OCI-LY3 (cell line): ENCODE measurements around the gene POMT2.

Experiments used
- H2AFZ ChIP-seq: fragments of 200-600, 300-600 bp; shearing (Covaris generic); 2 replicates; pipeline ENCODE4 v1.6.0; 2014; ENCODE audit warnings: antibody characterized with exemption, low read depth, low read length
- H3K27ac ChIP-seq: fragments of 200-600, 300-600 bp; sonication (generic); 2 replicates; pipeline ENCODE4 v1.5.1; 2014; ENCODE audit warnings: mild to moderate bottlenecking, low read length, moderate library complexity, mixed read lengths
- H3K27me3 ChIP-seq: fragments of 200-600, 300-600 bp; sonication (generic); 2 replicates; pipeline ENCODE4 v1.6.1; 2014; ENCODE audit warnings: low read depth, low read length, mixed read lengths
- H3K36me3 ChIP-seq: fragments of 200-600, 300-600 bp; sonication (generic); replicated peaks from 2 replicates; pipeline ENCODE3; 2014; ENCODE audit warnings: low read depth, low read length, mixed read lengths
- H3K4me1 ChIP-seq: fragments of 300-600, 200-600 bp; sonication (generic); 2 replicates; pipeline ENCODE4 v1.6.1; 2014; ENCODE audit warnings: low read length, mixed read lengths
- H3K4me2 ChIP-seq: fragments of 200-600, 300-600 bp; sonication (generic); 2 replicates; pipeline ENCODE4 v1.6.1; 2014; ENCODE audit warnings: low read length, mixed read lengths
- H3K4me3 ChIP-seq: fragments of 300-600, 200-600 bp; sonication (generic); 2 replicates; pipeline ENCODE4 v1.5.1; 2014; ENCODE audit warnings: antibody characterized with exemption, mild to moderate bottlenecking, low read length, moderate library complexity
- H3K79me2 ChIP-seq: fragments of 300-600, 200-600 bp; shearing (Covaris generic); 2 replicates; pipeline ENCODE4 v1.6.1; 2014; ENCODE audit warnings: mild to moderate bottlenecking, low read length, mixed read lengths
- H3K9ac ChIP-seq: fragments of 300-600, 200-600 bp; shearing (Covaris generic); 2 replicates; pipeline ENCODE4 v1.6.0; 2014; ENCODE audit warnings: mild to moderate bottlenecking, low read length, moderate library complexity
- H3K9me3 ChIP-seq: fragments of 200-600, 300-600 bp; shearing (Covaris generic); 2 replicates; pipeline ENCODE4 v1.6.1; 2014; ENCODE audit warnings: low read length, mixed read lengths; ENCODE audit not compliant: insufficient read depth
- H4K20me1 ChIP-seq: fragments of 200-600, 300-600 bp; sonication (generic); 2 replicates; pipeline ENCODE4 v1.6.1; 2016; ENCODE audit warnings: low read length, mixed read lengths; ENCODE audit not compliant: insufficient read depth
- EZH2phosphoT487 ChIP-seq: fragments of 200-600 bp; shearing (Covaris generic); IDR thresholded peaks from 2 replicates; pipeline ENCODE4 v1.6.1; 2018; ENCODE audit warnings: antibody characterized with exemption, mixed run types, low read depth
- TF ChIP-seq, protein P1 (sequence below): fragments of 200-600, 300-600 bp; sonication (generic); IDR thresholded peaks from 2 replicates; pipeline ENCODE4 v1.5.1; 2014; ENCODE audit warnings: antibody characterized with exemption, low read length, low read depth

The POMT2 gene

DNA sequence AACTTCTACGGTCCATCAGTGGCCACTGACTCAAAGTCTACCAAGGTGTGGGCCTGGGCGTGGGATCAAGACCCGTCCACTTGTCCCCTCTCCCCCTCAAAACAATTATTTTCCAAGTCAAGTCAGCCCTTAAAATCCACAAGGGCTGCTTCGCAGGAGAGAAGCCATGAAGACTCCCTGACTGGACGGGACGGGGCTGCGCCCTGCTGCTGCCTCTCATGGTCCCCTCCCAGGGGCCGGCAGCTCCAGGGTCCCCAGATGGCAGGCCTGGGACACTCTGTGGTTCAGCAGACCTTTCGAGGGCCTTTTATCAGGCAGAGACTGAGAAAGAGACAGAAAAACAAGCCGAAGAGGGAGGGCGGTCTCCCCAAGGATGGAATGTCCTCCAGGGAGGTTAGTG, 60.5 kb downstream of the POMT2 start:
- no peak overlapping the region for H3K4me2 ChIP-seq
- no peak overlapping the region for H3K27ac ChIP-seq
- H3K4me3 ChIP-seq = no peak overlapping the region
- no peaks in the 10 kb centered on the region for H3K9me3 ChIP-seq
- no peak overlapping the region for H3K9ac ChIP-seq
- no peaks in the 10 kb centered on the region for H4K20me1 ChIP-seq
- H3K36me3 ChIP-seq = no peaks in the 10 kb centered on the region
- H3K79me2 ChIP-seq = no peaks in the 10 kb centered on the region
- H2AFZ ChIP-seq = no peak overlapping the region
- no peaks in the 10 kb centered on the region for H3K4me1 ChIP-seq
- TF ChIP-seq, protein P1, sequence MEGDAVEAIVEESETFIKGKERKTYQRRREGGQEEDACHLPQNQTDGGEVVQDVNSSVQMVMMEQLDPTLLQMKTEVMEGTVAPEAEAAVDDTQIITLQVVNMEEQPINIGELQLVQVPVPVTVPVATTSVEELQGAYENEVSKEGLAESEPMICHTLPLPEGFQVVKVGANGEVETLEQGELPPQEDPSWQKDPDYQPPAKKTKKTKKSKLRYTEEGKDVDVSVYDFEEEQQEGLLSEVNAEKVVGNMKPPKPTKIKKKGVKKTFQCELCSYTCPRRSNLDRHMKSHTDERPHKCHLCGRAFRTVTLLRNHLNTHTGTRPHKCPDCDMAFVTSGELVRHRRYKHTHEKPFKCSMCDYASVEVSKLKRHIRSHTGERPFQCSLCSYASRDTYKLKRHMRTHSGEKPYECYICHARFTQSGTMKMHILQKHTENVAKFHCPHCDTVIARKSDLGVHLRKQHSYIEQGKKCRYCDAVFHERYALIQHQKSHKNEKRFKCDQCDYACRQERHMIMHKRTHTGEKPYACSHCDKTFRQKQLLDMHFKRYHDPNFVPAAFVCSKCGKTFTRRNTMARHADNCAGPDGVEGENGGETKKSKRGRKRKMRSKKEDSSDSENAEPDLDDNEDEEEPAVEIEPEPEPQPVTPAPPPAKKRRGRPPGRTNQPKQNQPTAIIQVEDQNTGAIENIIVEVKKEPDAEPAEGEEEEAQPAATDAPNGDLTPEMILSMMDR = no peak
- no peak for TF ChIP-seq EZH2phosphoT487
- H3K27me3 ChIP-seq = no peaks in the 10 kb centered on the region

- no peak overlapping the region for H3K27ac ChIP-seq
- no peaks in the 10 kb centered on the region for H3K79me2 ChIP-seq
- no peak overlapping the region for H2AFZ ChIP-seq
- H3K4me1 ChIP-seq = no peaks in the 10 kb centered on the region
- H3K4me3 ChIP-seq = no peak overlapping the region
- H4K20me1 ChIP-seq = no peaks in the 10 kb centered on the region
- no peaks in the 10 kb centered on the region for H3K27me3 ChIP-seq
- TF ChIP-seq EZH2phosphoT487 = no peak
- TF ChIP-seq, protein P1 = no peak
- H3K9me3 ChIP-seq = no peaks in the 10 kb centered on the region
- no peaks in the 10 kb centered on the region for H3K36me3 ChIP-seq
- no peak overlapping the region for H3K4me2 ChIP-seq
- no peak overlapping the region for H3K9ac ChIP-seq
These were observed 61.5 kb downstream of the POMT2 start for GRCh38 chr14:77259025-77259715.

DNA sequence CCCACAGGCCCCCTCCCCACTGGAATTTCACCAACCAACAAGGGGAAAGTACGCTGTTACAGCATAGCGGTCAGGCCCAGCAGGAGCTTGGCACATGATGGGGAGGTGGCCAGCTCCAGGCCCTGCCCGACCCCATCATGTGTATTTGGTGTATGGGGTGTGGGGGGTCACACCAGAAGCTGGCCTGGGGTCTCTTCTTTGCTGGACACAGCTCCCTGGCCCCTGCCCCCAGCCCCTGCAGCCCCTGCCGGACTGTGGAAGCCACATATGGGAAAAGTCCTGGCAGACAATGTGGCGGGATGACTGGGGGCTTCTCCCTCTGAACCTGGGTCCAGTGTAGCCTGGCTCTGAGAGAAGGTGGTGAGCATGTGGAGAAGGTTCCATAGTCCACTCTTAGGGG, 62.1 kb downstream of the POMT2 start:
- no peak overlapping the region for H2AFZ ChIP-seq
- no peaks in the 10 kb centered on the region for H3K36me3 ChIP-seq
- H3K4me1 ChIP-seq = no peaks in the 10 kb centered on the region
- H3K79me2 ChIP-seq = no peaks in the 10 kb centered on the region
- H3K4me3 ChIP-seq = no peak overlapping the region
- no peak overlapping the region for H3K4me2 ChIP-seq
- TF ChIP-seq, protein P1 = no peak
- no peak for TF ChIP-seq EZH2phosphoT487
- H3K27me3 ChIP-seq = no peaks in the 10 kb centered on the region
- no peak overlapping the region for H3K27ac ChIP-seq
- H4K20me1 ChIP-seq = no peaks in the 10 kb centered on the region
- no peaks in the 10 kb centered on the region for H3K9me3 ChIP-seq
- H3K9ac ChIP-seq = no peak overlapping the region

DNA sequence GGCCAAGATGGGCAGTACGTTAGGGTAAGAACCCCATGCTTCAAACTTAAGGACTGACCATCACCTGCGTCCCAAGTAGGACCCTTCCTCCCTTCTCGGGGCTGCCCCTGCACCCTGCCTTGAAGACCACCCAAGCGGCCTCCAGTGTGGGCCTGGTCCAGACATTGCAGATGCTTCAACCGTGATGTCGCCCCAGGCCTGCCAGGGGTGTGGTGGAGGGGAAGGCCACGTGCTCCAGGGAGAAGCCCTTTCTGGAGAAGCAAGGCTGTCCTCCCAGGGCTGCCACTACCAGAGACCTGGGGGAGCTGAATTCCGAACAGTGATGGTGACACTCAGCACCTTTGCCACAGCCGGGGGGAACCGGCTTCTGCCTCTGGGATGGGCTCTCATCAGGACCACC, 63.0 kb downstream of the POMT2 start:
- no peaks in the 10 kb centered on the region for H4K20me1 ChIP-seq
- no peaks in the 10 kb centered on the region for H3K4me1 ChIP-seq
- no peak overlapping the region for H3K4me2 ChIP-seq
- H3K9ac ChIP-seq = no peak overlapping the region
- no peaks in the 10 kb centered on the region for H3K27me3 ChIP-seq
- H3K36me3 ChIP-seq = no peaks in the 10 kb centered on the region
- H3K79me2 ChIP-seq = no peaks in the 10 kb centered on the region
- TF ChIP-seq, protein P1 = no peak
- TF ChIP-seq EZH2phosphoT487 = no peak
- no peak overlapping the region for H3K27ac ChIP-seq
- H3K4me3 ChIP-seq = no peak overlapping the region
- H2AFZ ChIP-seq = no peak overlapping the region
- no peaks in the 10 kb centered on the region for H3K9me3 ChIP-seq
